HG02571 (cell line): ENCODE data around the gene OR51B5.
"Not testable (repeated sequence)": the region's sequence is repeated elsewhere in the genome, so short reads cannot be mapped to it uniquely, and the experiment has no call there.

ENCODE experiments used
- ATAC-seq: cut with Tn5 transposase; IDR thresholded peaks from one replicate; pipeline ENCODE4 v1.9.1; 2021; ENCODE audit warnings: mild to moderate bottlenecking, moderate library complexity; ENCODE audit not compliant: unreplicated experiment

The OR51B5 gene

GRCh38 chr11:5336331-5336730 lies 7.0 kb downstream of the OR51B5 start:
- no peak for ATAC-seq

GRCh38 chr11:5335170-5335569 lies 8.2 kb downstream of the OR51B5 start:
- ATAC-seq = no peak

GRCh38 chr11:5324197-5324596 lies 19.1 kb downstream of the OR51B5 start, which contains the start of gene OR51B2:
Gene OR51B2 (minus strand): TSS chr11:5324297. CDS start chr11:5324297, 0 bp downstream.
- ATAC-seq = no peak

- ATAC-seq = no peak
Measured at GRCh38 chr11:5317292-5317691, 26.0 kb downstream of the OR51B5 start.

GRCh38 chr11:5313326-5314023 lies 29.8 kb downstream of the OR51B5 start:
- not testable (repeated sequence) for ATAC-seq

- ATAC-seq = no peak
Measured at GRCh38 chr11:5310423-5310822, 32.9 kb downstream of the OR51B5 start.

GRCh38 chr11:5307256-5308019 lies 35.9 kb downstream of the OR51B5 start:
- no peak for ATAC-seq

- ATAC-seq = no peak
Measured at GRCh38 chr11:5304046-5304445, 39.3 kb downstream of the OR51B5 start.

- ATAC-seq = no peak
Measured at GRCh38 chr11:5303626-5304025, 39.7 kb downstream of the OR51B5 start.

- no peak for ATAC-seq
Measured at GRCh38 chr11:5301846-5302245, 41.5 kb downstream of the OR51B5 start, which contains the start of gene OR51B4. Gene OR51B4 (minus strand): TSS chr11:5301946. CDS start chr11:5301946, 0 bp downstream.

- ATAC-seq = no peak
Measured at GRCh38 chr11:5300251-5300650, 43.1 kb downstream of the OR51B5 start.

- no peak for ATAC-seq
Measured at GRCh38 chr11:5298451-5298850, 44.9 kb downstream of the OR51B5 start.

GRCh38 chr11:5297721-5298323 lies 45.5 kb downstream of the OR51B5 start:
- no peak for ATAC-seq

GRCh38 chr11:5294342-5294995 lies 48.9 kb downstream of the OR51B5 start:
- ATAC-seq = not testable (repeated sequence)

- no peak for ATAC-seq
Measured at GRCh38 chr11:5293028-5293427, 50.3 kb downstream of the OR51B5 start.
